Activated B cell treated with CpG ODN at 0.5 μM for 24 hours (primary cell): ENCODE data around the gene ENPP1. TPM values are rescaled to one million over a fixed set of nuclear protein-coding genes. Genes with fewer than 3 reads are reported as not detected.

Source experiments
- ATAC-seq: fragments of 200-7000 bp; cut with Tn5 transposase; one replicate; pipeline ENCODE4 v1.10.0; 2021; ENCODE audit warnings: low read depth, mild to moderate bottlenecking, moderate library complexity
- CTCF ChIA-PET: fragments of 350-600 bp; sonication (Branson Sonifier 250); formaldehyde crosslinking; loops from one replicate; lab custom pipeline; 2021; ENCODE audit warnings: antibody characterized with exemption; lab: Charles Lee
- POLR2A ChIA-PET: fragments of 350-600 bp; sonication (Branson Sonifier 250); formaldehyde crosslinking; loops from one replicate; lab custom pipeline; 2021; ENCODE audit warnings: antibody characterized with exemption; lab: Charles Lee
- DNase-seq: peaks from one replicate; pipeline ENCODE4 v3.0.0; 2022
- H3K27ac Mint-ChIP-seq: one replicate; pipeline ENCODE4 v1.8.0; 2020; ENCODE audit warnings: mixed read lengths
- H3K27me3 Mint-ChIP-seq: one replicate; pipeline ENCODE4 v1.8.0; 2021; ENCODE audit warnings: mixed read lengths
- H3K36me3 Mint-ChIP-seq: one replicate; pipeline ENCODE4 v1.8.0; 2021; ENCODE audit warnings: low read depth, mixed read lengths
- H3K4me1 Mint-ChIP-seq: one replicate; pipeline ENCODE4 v1.8.0; 2021; ENCODE audit warnings: mixed read lengths
- H3K4me3 Mint-ChIP-seq: one replicate; pipeline ENCODE4 v1.8.0; 2020; ENCODE audit warnings: mild to moderate bottlenecking, mixed read lengths
- H3K9me3 Mint-ChIP-seq: one replicate; pipeline ENCODE4 v1.8.0; 2020; ENCODE audit warnings: mixed read lengths
- CTCF ChIP-seq: fragments of 200-600 bp; IDR thresholded peaks from one replicate; pipeline ENCODE4 v1.8.0; 2022; ENCODE audit warnings: antibody characterized with exemption, mild to moderate bottlenecking
- intact Hi-C: fragments of 100-400 bp; cut with micrococcal nuclease; formaldehyde crosslinking; loops from one replicate; pipeline ENCODE4 v1.15.1; 2024
- total RNA-seq: library from RNA; stranded (reverse); gene quantifications from 2 replicates; pipeline ENCODE4 v1.2.3, GENCODE V29; 2022

Gene ENPP1
- total RNA-seq, 1 donor from 2014 or later: 1.3 TPM

GRCh38 chr6:131825946-131826345 lies 18.1 kb downstream of the ENPP1 start:
- Mint-ChIP-seq H3K9me3 (no peaks in the 10 kb centered on the region), H3K4me3 (no peak overlapping the region), H3K36me3 (no peaks in the 10 kb centered on the region), H3K4me1 (no peaks in the 10 kb centered on the region), H3K27ac (no peak overlapping the region), H3K27me3 (peaks cover 23% of the 10 kb centered on the region)
- no peak for ATAC-seq
- no peak for DNase-seq
- CTCF ChIA-PET: no interaction called here
- no peak for TF ChIP-seq CTCF
- intact Hi-C loops: no loop called here
- POLR2A ChIA-PET: no interaction called here

GRCh38 chr6:131828080-131828479 lies 20.3 kb downstream of the ENPP1 start:
- H3K36me3 Mint-ChIP-seq: no peaks in the 10 kb centered on the region
- intact Hi-C loops: no loop called here
- ATAC-seq (no peak), DNase-seq (no peak)
- H3K27me3 Mint-ChIP-seq: peaks cover 15% of the 10 kb centered on the region
- H3K9me3 Mint-ChIP-seq: no peaks in the 10 kb centered on the region
- CTCF ChIA-PET: no interaction called here
- no peak for TF ChIP-seq CTCF
- no peak overlapping the region for H3K4me3 Mint-ChIP-seq
- H3K4me1 Mint-ChIP-seq: no peaks in the 10 kb centered on the region
- POLR2A ChIA-PET: no interaction called here
- no peak overlapping the region for H3K27ac Mint-ChIP-seq

GRCh38 chr6:131828951-131829350 lies 21.1 kb downstream of the ENPP1 start:
- no peaks in the 10 kb centered on the region for H3K4me1 Mint-ChIP-seq
- peaks cover 10% of the 10 kb centered on the region for H3K27me3 Mint-ChIP-seq
- H3K36me3 Mint-ChIP-seq: no peaks in the 10 kb centered on the region
- intact Hi-C loops: no loop called here
- no peak overlapping the region for H3K27ac Mint-ChIP-seq
- no peak for ATAC-seq
- DNase-seq: no peak
- H3K9me3 Mint-ChIP-seq: no peaks in the 10 kb centered on the region
- H3K4me3 Mint-ChIP-seq: no peak overlapping the region
- ChIA-PET POLR2A (no interaction called here), CTCF (no interaction called here)
- TF ChIP-seq CTCF: no peak

GRCh38 chr6:131831392-131831791 lies 23.6 kb downstream of the ENPP1 start:
- CTCF ChIA-PET: no interaction called here
- no peaks in the 10 kb centered on the region for H3K36me3 Mint-ChIP-seq
- no peak overlapping the region for H3K4me3 Mint-ChIP-seq
- H3K9me3 Mint-ChIP-seq: no peaks in the 10 kb centered on the region
- H3K27me3 Mint-ChIP-seq: peaks cover 10% of the 10 kb centered on the region
- intact Hi-C loops: no loop called here
- TF ChIP-seq CTCF: no peak
- no peak for ATAC-seq
- no peak overlapping the region for H3K27ac Mint-ChIP-seq
- POLR2A ChIA-PET: no interaction called here
- no peak for DNase-seq
- H3K4me1 Mint-ChIP-seq: no peaks in the 10 kb centered on the region

- intact Hi-C loops: no loop called here
- no peak overlapping the region for H3K4me3 Mint-ChIP-seq
These were observed 24.1 kb downstream of the ENPP1 start for GRCh38 chr6:131831886-131832285.

More at GRCh38 chr6:131831886-131832285, 24.1 kb downstream of the ENPP1 start:
- Mint-ChIP-seq H3K9me3 (no peaks in the 10 kb centered on the region), H3K27ac (no peak overlapping the region), H3K4me1 (no peaks in the 10 kb centered on the region), H3K27me3 (peaks cover 10% of the 10 kb centered on the region), H3K36me3 (no peaks in the 10 kb centered on the region)
- POLR2A ChIA-PET: no interaction called here
- no peak for ATAC-seq
- no peak for TF ChIP-seq CTCF
- DNase-seq: no peak
- CTCF ChIA-PET: no interaction called here
